Testis (tissue), 2 donors: ENCODE measurements around the gene GRID2.

Source experiments
- CTCF ChIP-seq, 3 experiments: fragments of 450-650 bp in 2 of 3; fragments of 200-600 bp in 1 of 3; sonication (generic) in 1 of 3; IDR thresholded peaks; one replicate each; pipeline ENCODE4 v1.5.1; 2016 to 2019; ENCODE audit warnings: antibody characterized with exemption in 3 of 3, mild to moderate bottlenecking in 2 of 3, moderate library complexity in 1 of 3
- POLR2A ChIP-seq: fragments of 450-650 bp; IDR thresholded peaks from one replicate; pipeline ENCODE4 v1.6.1; 2017; ENCODE audit warnings: antibody characterized with exemption, mild to moderate bottlenecking, moderate library complexity

- TF ChIP-seq CTCF (IDR thresholded peaks at IDR 0.05) (no peak), POLR2A (no peak)
Measured at GRCh38 chr4:92551616-92552015, 247.8 kb downstream of the GRID2 start.
